Stimulated activated CD4-positive, alpha-beta T cell treated with anti-CD3 and anti-CD28 coated beads, TNF-alpha, amount 100 ng/mL, for 1 hour (primary cell): ENCODE data around the gene KDM1B.
"Not testable (repeated sequence)": the region's sequence is repeated elsewhere in the genome, so short reads cannot be mapped to it uniquely, and the experiment has no call there.

Source experiments
- DNase-seq, 3 donors: peaks; one replicate each; pipeline ENCODE4 v3.0.0-alpha.2; 2020; ENCODE audit warnings: low read depth in 3 of 3, low spot score in 1 of 3

The KDM1B gene

GRCh38 chr6:18228590-18228989, 73.4 kb downstream of the KDM1B start:
- DNase-seq = not testable (repeated sequence)

- not testable (repeated sequence) for DNase-seq
These were observed 76.6 kb downstream of the KDM1B start for GRCh38 chr6:18231856-18232255.

- not testable (repeated sequence) for DNase-seq
These were observed 78.5 kb downstream of the KDM1B start for GRCh38 chr6:18233770-18234169.

GRCh38 chr6:18234564-18234963, 79.3 kb downstream of the KDM1B start:
- DNase-seq = no peak

GRCh38 chr6:18235524-18235923, 80.3 kb downstream of the KDM1B start:
- no peak for DNase-seq

GRCh38 chr6:18237167-18237566, 81.9 kb downstream of the KDM1B start:
- DNase-seq = no peak

- no peak for DNase-seq
These were observed 85.0 kb downstream of the KDM1B start for GRCh38 chr6:18240230-18240629.

GRCh38 chr6:18241208-18242038, 86.2 kb downstream of the KDM1B start:
- DNase-seq = no peak

GRCh38 chr6:18242062-18242851, 87.0 kb downstream of the KDM1B start:
- no peak for DNase-seq

- DNase-seq = no peak
These were observed 88.2 kb downstream of the KDM1B start for GRCh38 chr6:18243302-18243893.

GRCh38 chr6:18244251-18244650, 89.0 kb downstream of the KDM1B start:
- DNase-seq = no peak

GRCh38 chr6:18245079-18245478, 89.9 kb downstream of the KDM1B start:
- DNase-seq = no peak

GRCh38 chr6:18245642-18246041, 90.4 kb downstream of the KDM1B start:
- DNase-seq = no peak

- no peak for DNase-seq
These were observed 91.0 kb downstream of the KDM1B start for GRCh38 chr6:18246205-18246604.

GRCh38 chr6:18247002-18247401, 91.8 kb downstream of the KDM1B start:
- DNase-seq = no peak

- no peak for DNase-seq
These were observed 93.5 kb downstream of the KDM1B start for GRCh38 chr6:18248698-18249097.

GRCh38 chr6:18249271-18249670, 94.0 kb downstream of the KDM1B start:
- DNase-seq = no peak

GRCh38 chr6:18253635-18254034, 98.4 kb downstream of the KDM1B start:
- no peak for DNase-seq

GRCh38 chr6:18254793-18255192, 99.6 kb downstream of the KDM1B start:
- DNase-seq = no peak

- DNase-seq = no peak
These were observed 104.6 kb downstream of the KDM1B start for GRCh38 chr6:18259675-18260447.

- no peak for DNase-seq
These were observed 105.4 kb downstream of the KDM1B start for GRCh38 chr6:18260448-18261106.
